ENCODE data around the gene SERPINB7. TPM values are rescaled to one million over a fixed set of nuclear protein-coding genes. Genes with fewer than 3 reads are reported as not detected.

SERPINB7 gene
- total RNA-seq, 4 donors from 2014 or later = not detected

DNA sequence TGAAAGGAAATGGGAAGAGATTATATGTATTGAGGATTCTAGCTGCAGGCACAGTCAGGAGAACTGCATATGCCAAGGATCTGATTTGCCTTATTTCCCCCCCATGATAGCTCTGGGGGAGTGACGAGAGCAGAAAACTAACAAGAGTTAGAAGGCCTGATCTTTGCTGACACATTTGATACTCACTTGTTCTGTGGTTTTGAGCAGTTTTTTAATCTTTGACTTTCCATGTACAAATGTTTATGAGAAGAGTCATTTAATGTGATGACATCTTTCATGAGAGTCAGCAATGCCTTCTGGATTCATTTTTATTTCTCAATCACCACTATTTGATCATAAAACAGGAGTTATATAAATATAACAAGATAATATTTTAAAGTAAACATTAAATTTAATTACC, 12.7 kb upstream of the SERPINB7 start:
- no peak overlapping the region for H3K4me3 ChIP-seq
- 75 to 90% methylated on average over 1 of the region's 1 CpG for WGBS, 2 donors (ENCODE audit: low coverage in 1 of 2)

DNA sequence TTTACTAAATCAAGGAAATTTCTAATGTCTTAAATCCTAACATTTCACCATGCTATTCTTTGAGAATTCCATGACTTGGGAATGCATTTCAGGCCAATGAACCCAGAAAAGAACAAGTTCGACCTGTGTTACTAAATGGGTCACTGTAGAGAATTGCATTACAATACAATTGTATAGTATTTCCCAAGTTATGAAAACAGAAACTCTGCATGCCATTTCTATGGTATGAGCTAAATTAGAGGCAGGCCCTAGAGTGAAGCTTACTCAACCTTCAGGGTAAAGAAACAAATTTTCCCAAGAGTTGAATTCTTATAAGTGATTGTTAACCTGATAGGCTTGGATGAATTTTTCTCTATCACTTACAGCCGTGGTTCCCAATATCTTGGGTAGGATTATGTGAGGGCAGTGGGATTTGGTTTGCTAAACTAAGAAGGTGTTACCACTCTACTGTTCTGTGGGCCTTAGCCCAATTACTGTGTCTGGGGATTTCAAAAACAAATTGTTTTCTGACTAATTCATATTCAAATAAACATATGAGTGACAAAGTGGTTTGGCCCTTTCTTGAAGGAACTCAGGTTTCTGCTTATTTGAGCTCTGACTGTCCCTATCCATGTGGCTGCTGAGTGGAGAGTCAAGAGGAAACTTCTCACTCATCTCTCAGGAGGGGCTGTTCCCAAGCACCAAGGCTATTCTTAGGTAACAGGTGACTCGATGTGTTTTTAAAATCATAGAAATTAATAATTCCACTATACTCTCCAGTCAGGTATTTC, 11.2 kb upstream of the SERPINB7 start:
- Histone ChIP-seq H3K4me3 (no peak overlapping the region), H3K36me3 (no peaks in the 10 kb centered on the region), H3K27me3 (no peaks in the 10 kb centered on the region), H3K9me3 (peaks cover 7 to 8% of the 10 kb centered on the region in 2 donors), H3K27ac (no peak overlapping the region), H3K4me1 (no peaks in the 10 kb centered on the region)
- DNase-seq = no peak
- 71 to 74% methylated on average over 3 of the region's 3 CpGs for WGBS, 2 donors (ENCODE audit: low coverage in 1 of 2)
- in situ Hi-C loops (cut with MboI; ENCODE audit: low pct_ligation_motif_present in 1 of 4, low pct_unique_long_range_greater_than_20kb in 1 of 4, low sequenced_read_pairs in 3 of 4) (no loop called here), intact Hi-C loops (cut with DNase I; ENCODE audit: low total_unique reads) (no loop called here)
- TF ChIP-seq POLR2A (IDR thresholded peaks at IDR 0.05) (no peak), POLR2AphosphoS5 (IDR thresholded peaks at IDR 0.05) (no peak)
- TF ChIP-seq, protein P1, sequence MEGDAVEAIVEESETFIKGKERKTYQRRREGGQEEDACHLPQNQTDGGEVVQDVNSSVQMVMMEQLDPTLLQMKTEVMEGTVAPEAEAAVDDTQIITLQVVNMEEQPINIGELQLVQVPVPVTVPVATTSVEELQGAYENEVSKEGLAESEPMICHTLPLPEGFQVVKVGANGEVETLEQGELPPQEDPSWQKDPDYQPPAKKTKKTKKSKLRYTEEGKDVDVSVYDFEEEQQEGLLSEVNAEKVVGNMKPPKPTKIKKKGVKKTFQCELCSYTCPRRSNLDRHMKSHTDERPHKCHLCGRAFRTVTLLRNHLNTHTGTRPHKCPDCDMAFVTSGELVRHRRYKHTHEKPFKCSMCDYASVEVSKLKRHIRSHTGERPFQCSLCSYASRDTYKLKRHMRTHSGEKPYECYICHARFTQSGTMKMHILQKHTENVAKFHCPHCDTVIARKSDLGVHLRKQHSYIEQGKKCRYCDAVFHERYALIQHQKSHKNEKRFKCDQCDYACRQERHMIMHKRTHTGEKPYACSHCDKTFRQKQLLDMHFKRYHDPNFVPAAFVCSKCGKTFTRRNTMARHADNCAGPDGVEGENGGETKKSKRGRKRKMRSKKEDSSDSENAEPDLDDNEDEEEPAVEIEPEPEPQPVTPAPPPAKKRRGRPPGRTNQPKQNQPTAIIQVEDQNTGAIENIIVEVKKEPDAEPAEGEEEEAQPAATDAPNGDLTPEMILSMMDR (IDR thresholded peaks at IDR 0.05) = no peak

More for the DNA sequence above, 12.7 kb upstream of the SERPINB7 start:
- Histone ChIP-seq H3K9me3 (peaks cover 7 to 8% of the 10 kb centered on the region in 2 donors), H3K4me1 (no peaks in the 10 kb centered on the region), H3K27ac (no peak overlapping the region), H3K27me3 (no peaks in the 10 kb centered on the region), H3K36me3 (no peaks in the 10 kb centered on the region)
- TF ChIP-seq POLR2A (IDR thresholded peaks at IDR 0.05) = no peak
- TF ChIP-seq POLR2AphosphoS5 (IDR thresholded peaks at IDR 0.05) = no peak
- no peak for TF ChIP-seq EP300 (IDR thresholded peaks at IDR 0.05; ENCODE audit: low read depth)
- TF ChIP-seq, protein P1 (IDR thresholded peaks at IDR 0.05) = no peak
- in situ Hi-C loops (cut with MboI; ENCODE audit: low pct_ligation_motif_present in 1 of 4, low pct_unique_long_range_greater_than_20kb in 1 of 4, low sequenced_read_pairs in 3 of 4) = no loop called here
- DNase-seq = no peak
- intact Hi-C loops (cut with DNase I; ENCODE audit: low total_unique reads) = no loop called here

DNA sequence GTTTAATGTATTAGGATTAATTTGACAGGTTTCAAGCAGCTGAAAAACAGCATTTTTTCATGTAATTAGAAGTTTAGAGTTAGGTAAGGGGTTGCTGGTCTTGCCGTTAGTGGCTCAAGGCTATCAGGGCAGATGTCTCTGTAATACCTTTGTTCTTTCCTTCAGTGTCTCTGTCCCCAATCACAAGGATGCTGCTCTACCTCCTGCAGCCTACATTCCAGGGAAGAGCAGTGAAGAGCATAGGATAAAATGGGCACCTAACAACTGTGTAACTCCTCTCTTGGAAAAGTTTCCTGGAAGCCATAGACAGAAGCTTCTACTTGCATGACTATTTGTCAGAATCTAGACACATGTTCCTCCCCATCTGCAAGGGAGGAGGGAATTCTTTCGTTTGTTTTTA, 9.4 kb upstream of the SERPINB7 start:
- in situ Hi-C loops (cut with MboI; ENCODE audit: low pct_ligation_motif_present in 1 of 4, low pct_unique_long_range_greater_than_20kb in 1 of 4, low sequenced_read_pairs in 3 of 4) (no loop called here), intact Hi-C loops (cut with DNase I; ENCODE audit: low total_unique reads) (no loop called here)
- Histone ChIP-seq H3K4me3 (no peak overlapping the region), H3K27me3 (no peaks in the 10 kb centered on the region), H3K36me3 (no peaks in the 10 kb centered on the region), H3K4me1 (no peaks in the 10 kb centered on the region), H3K27ac (no peak overlapping the region), H3K9me3 (no peaks in the 10 kb centered on the region)
- TF ChIP-seq EP300 (IDR thresholded peaks at IDR 0.05; ENCODE audit: low read depth) (no peak), POLR2AphosphoS5 (IDR thresholded peaks at IDR 0.05) (no peak)
- no peak for DNase-seq
- 59 to 70% methylated on average over 2 of the region's 2 CpGs for WGBS, 2 donors (ENCODE audit: low coverage in 1 of 2)

DNA sequence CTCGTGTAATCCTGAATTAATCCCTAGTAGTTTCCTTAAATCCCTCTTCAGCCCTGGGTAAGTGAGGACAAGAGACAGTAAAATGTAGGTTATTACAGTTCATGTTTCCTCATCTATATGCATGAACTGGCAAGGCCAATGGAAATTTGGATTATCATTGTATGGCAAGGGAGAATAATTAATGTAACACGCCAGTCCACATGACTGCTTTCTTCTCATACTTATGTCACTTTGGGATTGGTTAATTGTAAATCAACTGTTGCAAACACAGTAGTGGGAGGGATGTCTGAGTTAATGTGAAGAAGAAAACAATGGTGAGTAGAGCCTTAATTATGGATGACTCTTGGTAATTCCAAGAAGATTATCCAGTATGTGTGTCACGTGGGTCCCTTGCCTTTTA, 1.7 kb upstream of the SERPINB7 start:
- in situ Hi-C loops (cut with MboI; ENCODE audit: low pct_ligation_motif_present in 1 of 4, low pct_unique_long_range_greater_than_20kb in 1 of 4, low sequenced_read_pairs in 3 of 4) = no loop called here
- Histone ChIP-seq H3K27me3 (no peaks in the 10 kb centered on the region), H3K4me1 (no peaks in the 10 kb centered on the region), H3K4me3 (no peak overlapping the region), H3K27ac (no peak overlapping the region), H3K9me3 (no peaks in the 10 kb centered on the region), H3K36me3 (no peaks in the 10 kb centered on the region)
- DNase-seq = no peak
- intact Hi-C loops (cut with DNase I; ENCODE audit: low total_unique reads) = no loop called here
- no peak for TF ChIP-seq EP300 (IDR thresholded peaks at IDR 0.05; ENCODE audit: low read depth)
- TF ChIP-seq POLR2AphosphoS5 (IDR thresholded peaks at IDR 0.05) = no peak
- TF ChIP-seq, protein P1 (IDR thresholded peaks at IDR 0.05) = no peak
- no peak for TF ChIP-seq POLR2A (IDR thresholded peaks at IDR 0.05)
- WGBS, 2 donors (ENCODE audit: low coverage in 1 of 2) = 61% methylated on average over 3 of the region's 3 CpGs

DNA sequence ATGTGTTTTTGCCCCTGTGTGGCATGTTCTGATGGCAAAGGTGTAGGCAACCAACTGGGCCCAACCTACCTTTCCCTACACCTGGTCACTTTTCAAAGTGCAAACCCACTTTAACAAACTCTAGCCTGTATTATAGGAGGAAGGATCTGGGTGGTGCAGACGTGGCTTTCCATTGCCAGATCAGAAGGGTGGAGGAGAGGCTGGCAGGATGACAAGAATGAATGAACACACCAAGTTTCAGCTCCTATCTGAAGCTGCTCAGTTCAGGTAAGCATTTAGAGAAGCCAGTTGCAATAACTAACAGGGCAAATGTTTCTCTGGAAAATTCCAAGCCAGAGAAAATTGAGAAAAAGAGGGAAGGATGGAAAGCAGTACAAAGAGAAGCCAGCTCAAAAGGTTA, 707 bp upstream of the SERPINB7 start:
- no peaks in the 10 kb centered on the region for H3K36me3 ChIP-seq
- WGBS, 2 donors (ENCODE audit: low coverage in 1 of 2) = 29 to 43% methylated on average over 1 of the region's 1 CpG
- DNase-seq = no peak
- no peaks in the 10 kb centered on the region for H3K4me1 ChIP-seq
- H3K27me3 ChIP-seq = no peaks in the 10 kb centered on the region
- TF ChIP-seq, protein P1 (IDR thresholded peaks at IDR 0.05) = no peak
- TF ChIP-seq POLR2AphosphoS5 (IDR thresholded peaks at IDR 0.05) (no peak), EP300 (IDR thresholded peaks at IDR 0.05; ENCODE audit: low read depth) (no peak), POLR2A (IDR thresholded peaks at IDR 0.05) (no peak)
- no peak overlapping the region for H3K4me3 ChIP-seq
- no peaks in the 10 kb centered on the region for H3K9me3 ChIP-seq
- in situ Hi-C loops (cut with MboI; ENCODE audit: low pct_ligation_motif_present in 1 of 4, low pct_unique_long_range_greater_than_20kb in 1 of 4, low sequenced_read_pairs in 3 of 4) = no loop called here
- intact Hi-C loops (cut with DNase I; ENCODE audit: low total_unique reads) = no loop called here
- H3K27ac ChIP-seq = no peak overlapping the region
